Kidney (tissue), 22 donors: Measurements from ENCODE around the gene TAS2R19. TPM values are rescaled to one million over a fixed set of nuclear protein-coding genes. Genes with fewer than 3 reads are reported as not detected.

ENCODE experiments used
- DNase-seq, 5 donors: peaks; one replicate each; pipeline ENCODE4 v3.0.0-alpha.2; 2013 to 2020
- FAIRE-seq: peaks from 2 replicates; lab custom pipeline; 2012; peaks lifted over from hg19 to GRCh38; lab: Jason Lieb, UNC
- H3K27ac ChIP-seq, 2 donors: one replicate each; pipeline ENCODE4 v1.7.0; 2013; ENCODE audit warnings: low read depth in 2 of 2, low read length in 2 of 2, inconsistent platforms in 1 of 2
- H3K27me3 ChIP-seq: one replicate; pipeline ENCODE4 v1.7.1; 2013; ENCODE audit warnings: low read length, inconsistent platforms; ENCODE audit not compliant: control insufficient read depth, insufficient read depth
- H3K36me3 ChIP-seq, 3 donors: one replicate each; pipeline versions ENCODE4 v1.7.0 to v1.7.1; 2013; ENCODE audit warnings: low read length in 3 of 3, control low read depth in 1 of 3, inconsistent platforms in 1 of 3; ENCODE audit not compliant: insufficient read depth in 3 of 3, control insufficient read depth in 2 of 3
- H3K4me1 ChIP-seq, 3 donors: one replicate each; pipeline versions ENCODE4 v1.7.0 to v1.7.1; 2013; ENCODE audit warnings: low read length in 3 of 3, inconsistent platforms in 1 of 3, low read depth in 1 of 3; ENCODE audit not compliant: control insufficient read depth in 2 of 3, insufficient read depth in 2 of 3
- H3K4me3 ChIP-seq, 3 donors: one replicate each; pipeline versions ENCODE4 v1.7.0 to v1.8.1; 2013; ENCODE audit warnings: low read length in 3 of 3, control low read depth in 1 of 3, inconsistent platforms in 1 of 3
- H3K9ac ChIP-seq, 3 donors: one replicate each; pipeline versions ENCODE4 v1.7.0 to v1.7.1; 2013; ENCODE audit warnings: low read length in 3 of 3, control low read depth in 1 of 3, inconsistent platforms in 1 of 3
- H3K9me3 ChIP-seq, 3 donors: one replicate each; pipeline versions ENCODE4 v1.7.0 to v1.7.1; 2013; ENCODE audit warnings: low read length in 3 of 3, control low read depth in 1 of 3, inconsistent platforms in 1 of 3; ENCODE audit not compliant: control insufficient read depth in 2 of 3, insufficient read depth in 1 of 3
- CTCF ChIP-seq: IDR thresholded peaks from 3 replicates; pipeline ENCODE4 v1.5.1; 2012; ENCODE audit warnings: mild to moderate bottlenecking, moderate library complexity, borderline replicate concordance; ENCODE audit not compliant: insufficient read depth; ENCODE audit errors: extremely low read depth
- intact Hi-C: fragments of 100-400 bp; cut with DNase I; formaldehyde crosslinking; loops from one replicate; pipeline ENCODE4 v1.11.1; 2022
- long read RNA-seq, 10 donors: library from polyadenylated mRNA in 1 of 10; unstranded in 1 of 10; transcript quantifications; one replicate each; pipeline ENCODE4 v2.0.0 and lab custom pipeline, GENCODE V29; 2021 to 2026
- polyA plus RNA-seq: library from polyadenylated mRNA; stranded (reverse); fragments of 350-450 nt; fragmentation: Illumina TruSeq; extraction: RNeasy Lipid Tissue Mini Kit (QIAGEN cat#74804); gene quantifications from one replicate; pipeline ENCODE4 v1.2.3, GENCODE V29; 2014; ENCODE audit warnings: low read depth, low replicate concordance; ENCODE audit not compliant: insufficient read depth
- total RNA-seq: library from RNA; stranded (reverse); fragmentation: NEBNext Ultra II Directional; extraction: Animal tissue kit (Norgen Biotek cat#: 25700); gene quantifications from one replicate; pipeline ENCODE4 v1.2.1, GENCODE V29; 2021
- donor health status: control.
- donor health status: control.
- donor health status: control.
- donor health status: control.
- donor health status: control.
- donor health status: DM: yes; HTN: yes; CAD: no.
- donor health status: Normal renal cell carcinoma (clear cell type).

The TAS2R19 gene
- total RNA-seq (4.6 TPM), polyA plus RNA-seq (not detected)
- long read RNA-seq, donor 1, partial matches to known transcripts: 0 of 1 reads
- long read RNA-seq, donor 1, other reads (novel, unspliced or antisense): 0 of 1 reads
- long read RNA-seq, donor 2, partial matches to known transcripts: 0 of 1 reads
- long read RNA-seq, donor 2, other reads (novel, unspliced or antisense): 0 of 1 reads
- long read RNA-seq, donor 3, partial matches to known transcripts: 0 of 1 reads
- long read RNA-seq, donor 3, other reads (novel, unspliced or antisense): 0 of 1 reads
- long read RNA-seq, donor 4: 0 reads
- long read RNA-seq, donor 5: 0 reads
- long read RNA-seq, donor 6, partial matches to known transcripts: 0 of 1 reads
- long read RNA-seq, donor 6, other reads (novel, unspliced or antisense): 0 of 1 reads
- long read RNA-seq, donor 7: 0 reads
- long read RNA-seq, donor 8: 0 reads
- long read RNA-seq, donor 9: 0 reads
- long read RNA-seq, donor 10: 0 reads

GRCh38 chr12:11022520-11022919 lies at the start of gene TAS2R19:
Gene TAS2R19 (minus strand): TSS chr12:11022620. CDS start chr12:11022571, 49 bp downstream.
- FAIRE-seq: no peak
- Histone ChIP-seq H3K36me3 (no peaks in the 10 kb centered on the region), H3K4me1 (no peaks in the 10 kb centered on the region), H3K4me3 (no peak within 1 kb of the TSS), H3K9me3 (no peaks in the 10 kb centered on the region), H3K27me3 (no peaks in the 10 kb centered on the region), H3K9ac (no peak within 1 kb of the TSS), H3K27ac (no peak within 1 kb of the TSS)
- no peak for TF ChIP-seq CTCF
- DNase-seq: no peak
- intact Hi-C loops: no loop called here

- Histone ChIP-seq H3K9ac (no peak overlapping the region), H3K36me3 (no peaks in the 10 kb centered on the region), H3K4me1 (no peaks in the 10 kb centered on the region), H3K9me3 (peaks cover 0 to 2% (median 0%) of the 10 kb centered on the region in 3 donors), H3K27ac (no peak overlapping the region), H3K27me3 (no peaks in the 10 kb centered on the region), H3K4me3 (no peak overlapping the region)
- DNase-seq (no peak), FAIRE-seq (no peak)
- intact Hi-C loops: no loop called here
- TF ChIP-seq CTCF: no peak
These were observed 49.0 kb upstream of the TAS2R19 start for GRCh38 chr12:11071414-11071813.

GRCh38 chr12:11070999-11071398 lies 48.6 kb upstream of the TAS2R19 start:
- FAIRE-seq (no peak), DNase-seq (no peak)
- no peak overlapping the region for H3K4me3 ChIP-seq
- intact Hi-C loops: no loop called here
- no peak for TF ChIP-seq CTCF
- H3K36me3 ChIP-seq: no peaks in the 10 kb centered on the region
- H3K4me1 ChIP-seq: no peaks in the 10 kb centered on the region
- no peak overlapping the region for H3K27ac ChIP-seq
- no peak overlapping the region for H3K9ac ChIP-seq
- H3K27me3 ChIP-seq: no peaks in the 10 kb centered on the region
- peaks cover 0 to 2% (median 0%) of the 10 kb centered on the region in 3 donors for H3K9me3 ChIP-seq
